ENCODE measurements around the gene PSMB5. TPM values are rescaled to one million over a fixed set of nuclear protein-coding genes. Genes with fewer than 3 reads are reported as not detected.

PSMB5 gene
- total and polyA plus RNA-seq, 2 of the 13 experiments (the other 11 are each of a cell fraction or from before 2014, with no cell fraction given) = 705 to 871 TPM

GRCh38 chr14:22981090-22981875, 53.4 kb downstream of the PSMB5 start (continued):
- TF ChIP-seq ARID3A (IDR thresholded peaks at IDR 0.05; ENCODE audit: low read depth, low read length) (0 out of 2 replicates have a peak, but pooled peaks have one; percentile 5), POGK (CRISPR knock-in tag; conservative IDR thresholded peaks at IDR 0.05) (peak; percentile 25; the same call in 1 of the 2 replicates), KDM2A (CRISPR knock-in tag; IDR thresholded peaks at IDR 0.05; ENCODE audit: borderline replicate concordance, low read depth) (peak; percentile 81), ZFP41 (CRISPR knock-in tag; IDR thresholded peaks at IDR 0.05; ENCODE audit: borderline replicate concordance) (peak; percentile 86), FOXA1 (IDR thresholded peaks at IDR 0.05) (no peak), FOXA1 (CRISPR knock-in tag; IDR thresholded peaks at IDR 0.05) (no peak), ZMYM3 (CRISPR knock-in tag; IDR thresholded peaks at IDR 0.05) (peak; percentile 10; the same call in 1 of the 2 replicates), TIGD3 (CRISPR knock-in tag; IDR thresholded peaks at IDR 0.05; ENCODE audit: borderline replicate concordance) (peak; percentile 27), ATF7-NPFF (CRISPR knock-in tag; IDR thresholded peaks at IDR 0.05; ENCODE audit: low read depth) (peak; percentile 75; the same call in 1 of the 2 replicates), ZNF142 (CRISPR knock-in tag; IDR thresholded peaks at IDR 0.05) (no peak), ONECUT2 (CRISPR knock-in tag; IDR thresholded peaks at IDR 0.05) (no peak), ZNF326 (CRISPR knock-in tag; IDR thresholded peaks at IDR 0.05; ENCODE audit: borderline replicate concordance) (peak; percentile 96)
